Right lobe of liver (tissue), 4 donors: ENCODE measurements around the gene RELCH.

ENCODE experiments used
- CTCF ChIP-seq, 4 donors: fragments of 200-600 bp in 3 of 4; fragments of 450-650 bp in 1 of 4; IDR thresholded peaks; one replicate each; pipeline versions ENCODE4 v1.5.1 to v1.8.0; 2016 to 2022; ENCODE audit warnings: antibody characterized with exemption in 4 of 4, mild to moderate bottlenecking in 2 of 4
- POLR2A ChIP-seq: fragments of 450-650 bp; IDR thresholded peaks from one replicate; pipeline ENCODE4 v1.6.1; 2017; ENCODE audit warnings: antibody characterized with exemption, mild to moderate bottlenecking
- donor health status: DM: no; HTN: no; CAD: no.
- donor health status: DM: no; HTN: no; CAD: no.
- donor health status: DM: no; HTN: yes; CAD: no.

- TF ChIP-seq CTCF (IDR thresholded peaks at IDR 0.05) (no peak), POLR2A (no peak)
These were observed 166.1 kb downstream of the RELCH start for GRCh38 chr18:62353170-62353569.
